A549 (cell line): ENCODE data around the gene GSG1L. TPM values are rescaled to one million over a fixed set of nuclear protein-coding genes. Genes with fewer than 3 reads are reported as not detected.

ENCODE experiments used
- ATAC-seq, 2 experiments: fragments of 200-7000 bp in 1 of 2; fragments of >200 bp in 1 of 2; cut with Nextera tagmentation in 1 of 2; cut with Tn5 transposase in 1 of 2; 3 replicates each; pipeline versions ENCODE4 v1.8.0 to v1.9.1; 2018 to 2020; ENCODE audit warnings: mild to moderate bottlenecking in 1 of 2, moderate library complexity in 1 of 2
- CTCF ChIA-PET: fragments of 300-600 bp; sonication (Branson Sonifier 250); formaldehyde crosslinking; extraction: SDS; loops from one replicate; lab custom pipeline; 2021; ENCODE audit warnings: antibody characterized with exemption, inconsistent platforms; lab: Yijun Ruan, JAX
- POLR2A ChIA-PET: fragments of 350-600 bp; formaldehyde crosslinking; extraction: SDS; loops from one replicate; lab custom pipeline; 2021; ENCODE audit warnings: antibody characterized with exemption, inconsistent platforms; lab: Yijun Ruan, JAX
- DNase-seq, 2 experiments: peaks; one replicate each; pipeline versions ENCODE4 v3.0.0 to v3.0.0-alpha.2; 2011 to 2016; ENCODE audit warnings: low read depth in 1 of 2, low spot score in 1 of 2
- FAIRE-seq: peaks from 2 replicates; lab custom pipeline; 2011; peaks lifted over from hg19 to GRCh38; lab: Jason Lieb, UNC
- H3K27ac ChIP-seq, 2 experiments: fragments of >200 bp; sonication (Bioruptor Twin); formaldehyde crosslinking; 3 replicates each; pipeline ENCODE4 v1.5.1; 2016 to 2017
- H3K4me1 ChIP-seq: fragments of >200 bp; sonication (Bioruptor Twin); formaldehyde crosslinking; 3 replicates; pipeline ENCODE4 v1.6.1; 2016
- H3K4me2 ChIP-seq: fragments of >200 bp; sonication (Bioruptor Twin); formaldehyde crosslinking; 3 replicates; pipeline ENCODE4 v1.6.1; 2016
- H3K4me3 ChIP-seq: fragments of >200 bp; sonication (Bioruptor Twin); formaldehyde crosslinking; 3 replicates; pipeline ENCODE4 v1.5.1; 2016
- H3K9me3 ChIP-seq: fragments of >200 bp; sonication (Bioruptor Twin); formaldehyde crosslinking; 3 replicates; pipeline ENCODE4 v1.6.1; 2016
- CEBPB ChIP-seq, 2 experiments: fragments of >200 bp in 1 of 2; sonication (Bioruptor Twin) in 1 of 2; formaldehyde crosslinking in 1 of 2; IDR thresholded peaks; 2 replicates each; pipeline ENCODE4 v1.6.1; 2012 to 2016
- CHD4 ChIP-seq: fragments of 200-600 bp; sonication (generic); IDR thresholded peaks from 2 replicates; pipeline ENCODE4 v1.6.1; 2016; ENCODE audit warnings: antibody characterized with exemption, mild to moderate bottlenecking, borderline replicate concordance
- EHF ChIP-seq: fragments of 250-450 bp; sonication (Bioruptor Pico); IDR thresholded peaks from 2 replicates; pipeline ENCODE4 v1.5.0; 2020; ENCODE audit warnings: mild to moderate bottlenecking
- EHMT2 ChIP-seq: fragments of 200-600 bp; sonication (generic); IDR thresholded peaks from 2 replicates; pipeline ENCODE4 v1.6.1; 2016; ENCODE audit warnings: antibody characterized with exemption, low read depth, mild to moderate bottlenecking, moderate library complexity
- EP300 ChIP-seq, 2 experiments: fragments of >200 bp; sonication (Bioruptor Twin); formaldehyde crosslinking; IDR thresholded peaks; 2 replicates in 1 of 2; 3 replicates in 1 of 2; pipeline ENCODE4 v1.6.1; 2016 to 2017
- FOSB ChIP-seq: fragments of 250-450 bp; sonication (Bioruptor Pico); IDR thresholded peaks from 2 replicates; pipeline ENCODE4 v1.5.0; 2020; ENCODE audit warnings: mild to moderate bottlenecking, moderate library complexity
- FOSL2 ChIP-seq, 2 experiments: fragments of 450-650 bp in 1 of 2; fragments of >200 bp in 1 of 2; sonication (Bioruptor Twin) in 1 of 2; formaldehyde crosslinking; IDR thresholded peaks; 2 replicates each; pipeline versions ENCODE4 v1.5.0 to v1.6.1; 2016 to 2020; ENCODE audit warnings: mild to moderate bottlenecking in 1 of 2, moderate library complexity in 1 of 2
- HDAC2 ChIP-seq: fragments of 200-600 bp; sonication (generic); IDR thresholded peaks from 2 replicates; pipeline ENCODE4 v1.6.1; 2016
- HEYL ChIP-seq: fragments of 250-450 bp; sonication (Bioruptor Pico); IDR thresholded peaks from 2 replicates; pipeline ENCODE4 v1.8.0; 2021; ENCODE audit warnings: mild to moderate bottlenecking, moderate library complexity
- KDM5A ChIP-seq: fragments of 200-600 bp; sonication (generic); IDR thresholded peaks from 2 replicates; pipeline ENCODE4 v1.6.1; 2016; ENCODE audit warnings: antibody characterized with exemption, mild to moderate bottlenecking
- MAZ ChIP-seq: fragments of 150-350 bp; IDR thresholded peaks from 2 replicates; pipeline ENCODE4 v1.6.1; 2014; ENCODE audit warnings: antibody characterized with exemption, low read depth, low read length, borderline replicate concordance
- MYC ChIP-seq: IDR thresholded peaks from 2 replicates; pipeline ENCODE4 v1.6.1; 2012; ENCODE audit warnings: mild to moderate bottlenecking, inconsistent platforms, low read length, improper control_type of control experiment, borderline replicate concordance
- PHF8 ChIP-seq: fragments of 200-600 bp; sonication (generic); IDR thresholded peaks from 2 replicates; pipeline ENCODE4 v1.6.1; 2016; ENCODE audit warnings: low read depth, mild to moderate bottlenecking, antibody characterized with exemption, moderate library complexity, borderline replicate concordance
- RAD21 ChIP-seq, 2 experiments: fragments of >200 bp in 1 of 2; sonication (Bioruptor Twin) in 1 of 2; formaldehyde crosslinking in 1 of 2; IDR thresholded peaks in 1 of 2; conservative IDR thresholded peaks in 1 of 2; 2 replicates in 1 of 2; 3 replicates in 1 of 2; pipeline ENCODE4 v1.6.1; 2012 to 2018; ENCODE audit warnings: inconsistent platforms in 1 of 2
- RARB ChIP-seq: fragments of 250-450 bp; sonication (Bioruptor Pico); IDR thresholded peaks from 2 replicates; pipeline ENCODE4 v1.8.0; 2021; ENCODE audit warnings: mild to moderate bottlenecking, moderate library complexity
- RNF2 ChIP-seq: fragments of 200-600 bp; sonication (generic); IDR thresholded peaks from 2 replicates; pipeline ENCODE4 v1.6.1; 2016; ENCODE audit warnings: low read depth, mild to moderate bottlenecking, antibody characterized with exemption, moderate library complexity, borderline replicate concordance
- SMC3 ChIP-seq: fragments of >200 bp; sonication (Bioruptor Twin); formaldehyde crosslinking; IDR thresholded peaks from 3 replicates; pipeline ENCODE4 v1.6.1; 2018; ENCODE audit warnings: inconsistent platforms
- ZFP36 ChIP-seq: fragments of 450-650 bp; IDR thresholded peaks from 2 replicates; pipeline ENCODE4 v1.6.1; 2014; ENCODE audit warnings: borderline replicate concordance; ENCODE audit not compliant: partially characterized antibody
- ZSCAN20 ChIP-seq: fragments of 250-450 bp; sonication (Bioruptor Pico); IDR thresholded peaks from 2 replicates; pipeline ENCODE4 v1.8.0; 2022; ENCODE audit warnings: mild to moderate bottlenecking, moderate library complexity
- WGBS: methylation state at CpG from one replicate; pipeline ENCODE4 v1.1.6; 2017; ENCODE audit errors: missing lambda C conversion rate; 5-methylcytosine and 5-hydroxymethylcytosine counted together
- polyA plus RNA-seq, 4 experiments: library from polyadenylated mRNA; depleted of rRNA in 3 of 4; stranded (reverse); fragments of >200 nt; fragmentation: RNase III in 1 of 4; extraction: RNeasy Plus Mini Kit Qiagen cat#74134 plus additional on column Dnase treatment in 1 of 4; gene quantifications; 2 replicates in 3 of 4; 3 replicates in 1 of 4; pipeline ENCODE4 v1.2.3, GENCODE V29; 2011 to 2017
- TF ChIP-seq, protein P1 (sequence below): fragments of 450-650 bp; IDR thresholded peaks from 2 replicates; pipeline ENCODE4 v1.6.1; 2014; ENCODE audit warnings: antibody characterized with exemption

GSG1L gene
- polyA plus RNA-seq, 2 of the 4 experiments (the other 2 are of a cell fraction): not detected

DNA sequence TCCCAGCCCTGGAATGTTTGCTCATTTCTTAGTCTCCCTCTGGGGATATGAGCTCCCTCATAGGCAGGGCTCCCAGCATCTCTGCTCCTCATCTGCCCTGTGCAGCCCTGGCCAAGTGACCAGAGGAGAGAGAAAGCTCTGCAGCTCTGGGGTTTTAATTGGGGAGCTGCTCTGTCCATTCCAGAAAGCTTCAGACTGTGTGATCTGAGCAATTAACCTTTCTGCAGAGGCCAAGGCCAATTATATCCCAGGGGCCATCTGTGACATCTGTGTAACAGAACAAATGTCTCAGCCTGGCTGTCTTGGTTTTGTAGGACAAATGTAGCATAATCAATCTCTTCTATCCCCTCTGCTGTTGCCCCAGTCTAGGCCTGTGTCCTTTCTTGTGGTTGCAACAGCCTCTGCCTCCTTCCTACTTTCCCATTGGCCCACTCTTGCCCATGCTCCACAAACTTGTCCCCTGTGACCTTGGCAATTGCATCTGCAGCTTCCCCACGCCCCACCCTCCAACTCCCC lies 156.0 kb downstream of the GSG1L start:
- ATAC-seq (no peak), DNase-seq (no peak), FAIRE-seq (no peak)
- no peaks in the 10 kb centered on the region for H3K4me1 ChIP-seq
- ChIA-PET POLR2A (no interaction called here), CTCF (interaction anchor here (1.1 kb wide), 1 partner anchor 14 kb away, joined by 3 read pairs; no protein-coding TSS in a partner anchor)
- no peaks in the 10 kb centered on the region for H3K9me3 ChIP-seq
- H3K4me3 ChIP-seq: no peak overlapping the region
- no peak overlapping the region for H3K27ac ChIP-seq
- WGBS: 0% methylated on average over 1 of the region's 1 CpG
- H3K4me2 ChIP-seq: no peak overlapping the region
- TF ChIP-seq SMC3 (no peak), CEBPB (IDR thresholded peaks at IDR 0.05) (no peak), EHMT2 (no peak), HDAC2 (no peak), KDM5A (no peak), FOSL2 (IDR thresholded peaks at IDR 0.05) (no peak), FOSL2 (CRISPR knock-in tag; IDR thresholded peaks at IDR 0.05) (no peak)

GRCh38 chr16:27906883-27907282 lies 156.6 kb downstream of the GSG1L start:
- CTCF ChIA-PET: interaction anchor here (1.0 to 1.1 kb wide), 2 partner anchors 13 to 15 kb away, joined by 3 read pairs; no protein-coding TSS in a partner anchor
- ATAC-seq: peak in 1 of 2 experiments; percentile 42; a peak in 1 of 6 replicates

GRCh38 chr16:27903046-27903655 lies 160.4 kb downstream of the GSG1L start:
- Histone ChIP-seq H3K9me3 (no peaks in the 10 kb centered on the region), H3K4me3 (no peak overlapping the region), H3K4me1 (no peaks in the 10 kb centered on the region), H3K27ac (no peak overlapping the region), H3K4me2 (no peak overlapping the region)
- ChIA-PET POLR2A (no interaction called here), CTCF (no interaction called here)
- TF ChIP-seq CHD4 (no peak), MYC (no peak), ZSCAN20 (no peak), RAD21 (conservative IDR thresholded peaks at IDR 0.05 in 1 of 2, IDR thresholded peaks at IDR 0.05 in 1 of 2) (no peak), RNF2 (no peak)
- no peak for FAIRE-seq
- DNase-seq: no peak
- ATAC-seq: no peak
- WGBS: 18% methylated on average over 12 of the region's 12 CpGs

More at GRCh38 chr16:27906883-27907282, 156.6 kb downstream of the GSG1L start:
- FAIRE-seq (no peak), DNase-seq (peak in 1 of 2 experiments; percentile 25)
- no peak overlapping the region for H3K4me3 ChIP-seq
- H3K4me2 ChIP-seq: no peak overlapping the region
- 31% methylated on average over 3 of the region's 3 CpGs for WGBS
- no peaks in the 10 kb centered on the region for H3K4me1 ChIP-seq
- H3K9me3 ChIP-seq: no peaks in the 10 kb centered on the region
- TF ChIP-seq FOSB (CRISPR knock-in tag) (no peak), ZFP36 (no peak), RAD21 (conservative IDR thresholded peaks at IDR 0.05 in 1 of 2, IDR thresholded peaks at IDR 0.05 in 1 of 2) (no peak), EP300 (IDR thresholded peaks at IDR 0.05) (no peak), MAZ (no peak)
- TF ChIP-seq, protein P1, sequence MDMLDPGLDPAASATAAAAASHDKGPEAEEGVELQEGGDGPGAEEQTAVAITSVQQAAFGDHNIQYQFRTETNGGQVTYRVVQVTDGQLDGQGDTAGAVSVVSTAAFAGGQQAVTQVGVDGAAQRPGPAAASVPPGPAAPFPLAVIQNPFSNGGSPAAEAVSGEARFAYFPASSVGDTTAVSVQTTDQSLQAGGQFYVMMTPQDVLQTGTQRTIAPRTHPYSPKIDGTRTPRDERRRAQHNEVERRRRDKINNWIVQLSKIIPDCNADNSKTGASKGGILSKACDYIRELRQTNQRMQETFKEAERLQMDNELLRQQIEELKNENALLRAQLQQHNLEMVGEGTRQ: peak; percentile 49; the same call in 1 of the 2 replicates
- POLR2A ChIA-PET: no interaction called here
- H3K27ac ChIP-seq: no peak overlapping the region

DNA sequence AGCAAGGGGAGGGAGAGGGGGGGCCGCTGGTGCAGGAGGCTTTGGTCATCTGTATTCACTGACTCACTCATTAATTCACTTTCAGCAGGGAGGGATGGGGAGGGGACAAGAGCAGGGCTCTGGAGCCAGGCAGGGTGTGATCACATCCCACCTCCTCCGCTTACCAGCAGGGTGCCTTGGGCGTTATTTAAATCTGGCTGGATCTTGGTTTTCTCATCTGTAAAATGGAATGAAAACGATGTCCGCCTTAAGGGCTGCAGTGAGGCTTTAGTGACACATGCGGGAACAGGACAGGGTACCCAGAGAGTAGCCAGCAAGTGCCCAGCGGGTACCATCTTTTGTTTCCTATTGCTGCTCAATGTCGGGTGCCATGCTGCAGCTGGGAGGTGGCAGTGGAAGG lies 161.0 kb downstream of the GSG1L start:
- POLR2A ChIA-PET: no interaction called here
- DNase-seq (no peak), ATAC-seq (no peak), FAIRE-seq (no peak)
- Histone ChIP-seq H3K27ac (no peak overlapping the region), H3K4me1 (no peaks in the 10 kb centered on the region), H3K4me3 (no peak overlapping the region), H3K4me2 (no peak overlapping the region), H3K9me3 (no peaks in the 10 kb centered on the region)
- WGBS: 26% methylated on average over 8 of the region's 8 CpGs
- TF ChIP-seq RAD21 (conservative IDR thresholded peaks at IDR 0.05 in 1 of 2, IDR thresholded peaks at IDR 0.05 in 1 of 2): no peak
- TF ChIP-seq HEYL: no peak
- no peak for TF ChIP-seq EHF (CRISPR knock-in tag)
- no peak for TF ChIP-seq RARB (CRISPR knock-in tag)
- no peak for TF ChIP-seq PHF8
- no peak for TF ChIP-seq CHD4
- CTCF ChIA-PET: no interaction called here
